Tibial nerve (tissue), 3 donors: Measurements from ENCODE around the gene TBC1D2B.

Source experiments
- POLR2A ChIP-seq, 2 donors: fragments of 450-650 bp; IDR thresholded peaks; one replicate each; pipeline ENCODE4 v1.6.1; 2017; ENCODE audit warnings: antibody characterized with exemption in 2 of 2, mild to moderate bottlenecking in 2 of 2, moderate library complexity in 2 of 2
- TF ChIP-seq, protein P1 (sequence below), 5 experiments: fragments of 200-600 bp in 3 of 5; fragments of 450-650 bp in 2 of 5; sonication (generic) in 3 of 5; IDR thresholded peaks; one replicate each; pipeline ENCODE4 v1.5.1; 2016 to 2019; ENCODE audit warnings: antibody characterized with exemption in 5 of 5, mild to moderate bottlenecking in 3 of 5, moderate library complexity in 2 of 5

DNA sequence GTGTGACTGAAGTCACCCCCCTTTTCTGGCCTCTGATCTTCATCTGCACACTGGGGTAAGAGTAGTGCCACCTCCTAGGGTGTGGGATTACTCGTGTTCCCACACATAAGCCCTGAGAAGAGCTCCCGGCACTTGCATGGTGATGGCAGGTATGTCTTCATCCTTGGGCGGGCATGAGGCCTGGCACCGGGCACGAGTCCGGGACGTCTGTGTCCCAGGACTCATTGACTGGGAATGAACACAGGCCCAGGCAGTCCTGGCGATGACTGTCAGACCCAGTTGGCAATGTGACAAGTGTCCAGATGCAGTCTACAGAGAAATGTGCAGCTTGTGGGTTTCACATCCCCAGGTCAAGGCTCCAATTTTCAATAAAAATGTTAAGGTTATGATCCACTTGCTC, 78.9 kb downstream of the TBC1D2B start:
- TF ChIP-seq, protein P1, sequence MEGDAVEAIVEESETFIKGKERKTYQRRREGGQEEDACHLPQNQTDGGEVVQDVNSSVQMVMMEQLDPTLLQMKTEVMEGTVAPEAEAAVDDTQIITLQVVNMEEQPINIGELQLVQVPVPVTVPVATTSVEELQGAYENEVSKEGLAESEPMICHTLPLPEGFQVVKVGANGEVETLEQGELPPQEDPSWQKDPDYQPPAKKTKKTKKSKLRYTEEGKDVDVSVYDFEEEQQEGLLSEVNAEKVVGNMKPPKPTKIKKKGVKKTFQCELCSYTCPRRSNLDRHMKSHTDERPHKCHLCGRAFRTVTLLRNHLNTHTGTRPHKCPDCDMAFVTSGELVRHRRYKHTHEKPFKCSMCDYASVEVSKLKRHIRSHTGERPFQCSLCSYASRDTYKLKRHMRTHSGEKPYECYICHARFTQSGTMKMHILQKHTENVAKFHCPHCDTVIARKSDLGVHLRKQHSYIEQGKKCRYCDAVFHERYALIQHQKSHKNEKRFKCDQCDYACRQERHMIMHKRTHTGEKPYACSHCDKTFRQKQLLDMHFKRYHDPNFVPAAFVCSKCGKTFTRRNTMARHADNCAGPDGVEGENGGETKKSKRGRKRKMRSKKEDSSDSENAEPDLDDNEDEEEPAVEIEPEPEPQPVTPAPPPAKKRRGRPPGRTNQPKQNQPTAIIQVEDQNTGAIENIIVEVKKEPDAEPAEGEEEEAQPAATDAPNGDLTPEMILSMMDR (IDR thresholded peaks at IDR 0.05), result no peak
- TF ChIP-seq POLR2A (IDR thresholded peaks at IDR 0.05), result no peak
